HepG2 (cell line): Measurements from ENCODE around the gene SLC12A5. TPM values are rescaled to one million over a fixed set of nuclear protein-coding genes. Genes with fewer than 3 reads are reported as not detected.

Source experiments
- BCL3 ChIP-seq: sonication (generic); formaldehyde crosslinking; IDR thresholded peaks from 2 replicates; pipeline ENCODE4 v1.5.1; 2020; ENCODE audit warnings: mild to moderate bottlenecking, missing genetic modification reagents, moderate library complexity
- CCAR2 ChIP-seq: fragments of 200-400 bp; formaldehyde crosslinking; optimal IDR thresholded peaks from 2 replicates; pipeline ENCODE3; 2018; ENCODE audit warnings: low read depth, mild to moderate bottlenecking, low read length, moderate library complexity
- DNMT1 ChIP-seq: sonication (generic); formaldehyde crosslinking; IDR thresholded peaks from 2 replicates; pipeline ENCODE4 v1.5.1; 2020; ENCODE audit warnings: mild to moderate bottlenecking, missing genetic modification reagents
- EED ChIP-seq: sonication (generic); formaldehyde crosslinking; IDR thresholded peaks from 2 replicates; pipeline ENCODE4 v1.5.0; 2020; ENCODE audit warnings: mild to moderate bottlenecking, missing genetic modification reagents
- GPBP1L1 ChIP-seq: sonication (generic); formaldehyde crosslinking; IDR thresholded peaks from 2 replicates; pipeline ENCODE4 v1.5.0; 2020; ENCODE audit warnings: mild to moderate bottlenecking, missing genetic modification reagents
- HHEX ChIP-seq: IDR thresholded peaks from 2 replicates; pipeline ENCODE4 v1.6.1; 2016; ENCODE audit warnings: control low read depth
- LCORL ChIP-seq, 2 experiments: fragments of 450-650 bp in 1 of 2; sonication (generic) in 1 of 2; formaldehyde crosslinking in 1 of 2; IDR thresholded peaks; 2 replicates each; pipeline versions ENCODE4 v1.5.0 to v1.6.1; 2017 to 2020; ENCODE audit warnings: antibody characterized with exemption in 1 of 2, missing genetic modification reagents in 1 of 2
- MAZ ChIP-seq, 2 experiments: sonication (generic) in 1 of 2; formaldehyde crosslinking in 1 of 2; IDR thresholded peaks; 2 replicates each; pipeline versions ENCODE4 v1.5.0 to v1.6.1; 2012 to 2020; ENCODE audit warnings: low read depth in 2 of 2, mild to moderate bottlenecking in 2 of 2, borderline replicate concordance in 1 of 2, improper control_type of control experiment in 1 of 2, low read length in 1 of 2, missing genetic modification reagents in 1 of 2, moderate library complexity in 1 of 2
- MNT ChIP-seq: fragments of 450-650 bp; IDR thresholded peaks from 2 replicates; pipeline ENCODE4 v1.6.1; 2016
- MXD1 ChIP-seq: sonication (generic); formaldehyde crosslinking; IDR thresholded peaks from 2 replicates; pipeline ENCODE4 v1.4.0; 2020; ENCODE audit warnings: mild to moderate bottlenecking, missing genetic modification reagents
- MZF1 ChIP-seq: sonication (generic); formaldehyde crosslinking; IDR thresholded peaks from 2 replicates; pipeline ENCODE4 v1.8.1; 2023; ENCODE audit warnings: mild to moderate bottlenecking, missing genetic modification reagents, borderline replicate concordance
- RELA ChIP-seq: sonication (generic); formaldehyde crosslinking; IDR thresholded peaks from 2 replicates; pipeline ENCODE4 v1.4.0; 2020; ENCODE audit warnings: missing genetic modification reagents
- TBL1XR1 ChIP-seq: fragments of 150-350 bp; IDR thresholded peaks from 2 replicates; pipeline ENCODE4 v1.6.1; 2014; ENCODE audit warnings: borderline replicate concordance, low read length; ENCODE audit not compliant: partially characterized antibody
- TBP ChIP-seq: sonication (generic); formaldehyde crosslinking; IDR thresholded peaks from 2 replicates; pipeline ENCODE4 v1.5.0; 2020; ENCODE audit warnings: missing genetic modification reagents
- ZFX ChIP-seq: sonication (generic); formaldehyde crosslinking; IDR thresholded peaks from 2 replicates; pipeline ENCODE4 v1.4.0; 2020; ENCODE audit warnings: mild to moderate bottlenecking, low read depth, missing genetic modification reagents, moderate library complexity
- ZNF382 ChIP-seq: sonication (generic); formaldehyde crosslinking; IDR thresholded peaks from 2 replicates; pipeline ENCODE4 v1.5.0; 2020; ENCODE audit warnings: missing genetic modification reagents, mild to moderate bottlenecking, borderline replicate concordance
- ZNF430 ChIP-seq: sonication (generic); formaldehyde crosslinking; IDR thresholded peaks from 2 replicates; pipeline ENCODE4 v1.9.0; 2021; ENCODE audit warnings: mild to moderate bottlenecking, missing genetic modification reagents
- ZNF512B ChIP-seq: sonication (generic); formaldehyde crosslinking; IDR thresholded peaks from 2 replicates; pipeline ENCODE4 v1.5.1; 2020; ENCODE audit warnings: missing genetic modification reagents, mild to moderate bottlenecking, borderline replicate concordance
- ZNF691 ChIP-seq: sonication (generic); formaldehyde crosslinking; IDR thresholded peaks from 2 replicates; pipeline ENCODE4 v1.4.0; 2020; ENCODE audit warnings: missing genetic modification reagents, low read depth, mild to moderate bottlenecking, borderline replicate concordance
- ZNF749 ChIP-seq: sonication (generic); formaldehyde crosslinking; IDR thresholded peaks from 2 replicates; pipeline ENCODE4 v1.8.0; 2022; ENCODE audit warnings: mild to moderate bottlenecking, missing genetic modification reagents, moderate library complexity, borderline replicate concordance
- polyA plus RNA-seq, 8 experiments: library from polyadenylated mRNA; depleted of rRNA in 3 of 8; stranded (reverse) in 7 of 8; unstranded in 1 of 8; fragments of >200 nt; fragmentation: Illumina TruSeq in 4 of 8; extraction: Trizol in 4 of 8; gene quantifications; 2 replicates each; pipeline versions ENCODE4 v1.2.1 to v1.2.3, GENCODE V29; 2011 to 2016; ENCODE audit warnings: low read depth in 4 of 8, missing spikeins in 1 of 8, mixed read lengths in 1 of 8; ENCODE audit not compliant: insufficient read depth in 1 of 8
- total RNA-seq, 5 experiments: library from RNA; depleted of rRNA; stranded (reverse); fragments of >200 nt; fragmentation: Illumina TruSeq; extraction: Trizol; gene quantifications; 2 replicates each; pipeline ENCODE4 v1.2.3, GENCODE V29; 2016; ENCODE audit warnings: low read depth in 1 of 5

SLC12A5 gene
- total and polyA plus RNA-seq, 2 of the 13 experiments (the other 11 are each of a cell fraction or from before 2014, with no cell fraction given): 4.3 to 5.4 TPM

- TF ChIP-seq ZNF512B (CRISPR knock-in tag): no peak
- TF ChIP-seq TBL1XR1: no peak
- no peak for TF ChIP-seq MZF1 (CRISPR knock-in tag)
- TF ChIP-seq TBP: no peak
- TF ChIP-seq ZNF382 (CRISPR knock-in tag): no peak
- TF ChIP-seq MNT: no peak
- peak; percentile 38 for TF ChIP-seq CCAR2
- TF ChIP-seq MAZ (IDR thresholded peaks at IDR 0.05; ENCODE audit: borderline replicate concordance, low read depth, low read length): no peak
- 0 out of 2 replicates have a peak, but pooled peaks have one; percentile 41 for TF ChIP-seq MAZ (CRISPR knock-in tag; IDR thresholded peaks at IDR 0.05; ENCODE audit: low read depth)
- TF ChIP-seq HHEX: no peak
- TF ChIP-seq RELA (CRISPR knock-in tag): no peak
- TF ChIP-seq MXD1 (CRISPR knock-in tag): no peak
- TF ChIP-seq LCORL (IDR thresholded peaks at IDR 0.05): no peak
- peak; percentile 56; the same call in 1 of the 2 replicates for TF ChIP-seq LCORL (CRISPR knock-in tag; IDR thresholded peaks at IDR 0.05)
- TF ChIP-seq BCL3 (CRISPR knock-in tag): 0 out of 2 replicates have a peak, but pooled peaks have one; percentile 75
- TF ChIP-seq DNMT1 (CRISPR knock-in tag): no peak
- TF ChIP-seq ZNF691: 0 out of 2 replicates have a peak, but pooled peaks have one; percentile 40
- no peak for TF ChIP-seq ZNF430 (CRISPR knock-in tag)
- TF ChIP-seq GPBP1L1: no peak
- TF ChIP-seq ZNF749 (CRISPR knock-in tag): no peak
- no peak for TF ChIP-seq EED
- TF ChIP-seq ZFX (CRISPR knock-in tag): no peak
Measured at GRCh38 chr20:46022411-46023147, 6.4 kb upstream of the SLC12A5 start (continued).
